ENCODE results near the gene ADAMTSL1.

The ADAMTSL1 gene

DNA sequence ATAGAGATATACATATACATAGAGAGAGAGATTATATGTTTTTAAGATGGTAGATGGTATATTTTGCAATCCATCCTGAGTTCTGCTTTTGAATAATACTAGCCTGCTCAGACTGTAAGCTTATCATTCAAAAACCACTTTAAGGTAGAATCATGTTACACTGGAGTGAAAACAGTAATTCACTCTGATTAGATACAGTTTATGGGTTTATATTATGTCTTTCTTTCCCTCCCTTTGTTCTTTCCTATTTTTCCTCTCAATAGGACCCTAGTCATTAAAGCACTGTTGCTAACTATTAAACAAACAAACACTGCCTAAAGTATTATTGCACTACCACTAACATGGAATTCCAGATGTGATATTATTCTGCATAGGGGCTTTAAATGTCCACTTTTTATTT lies 202.0 kb downstream of the ADAMTSL1 start:
- TF ChIP-seq, protein P1, sequence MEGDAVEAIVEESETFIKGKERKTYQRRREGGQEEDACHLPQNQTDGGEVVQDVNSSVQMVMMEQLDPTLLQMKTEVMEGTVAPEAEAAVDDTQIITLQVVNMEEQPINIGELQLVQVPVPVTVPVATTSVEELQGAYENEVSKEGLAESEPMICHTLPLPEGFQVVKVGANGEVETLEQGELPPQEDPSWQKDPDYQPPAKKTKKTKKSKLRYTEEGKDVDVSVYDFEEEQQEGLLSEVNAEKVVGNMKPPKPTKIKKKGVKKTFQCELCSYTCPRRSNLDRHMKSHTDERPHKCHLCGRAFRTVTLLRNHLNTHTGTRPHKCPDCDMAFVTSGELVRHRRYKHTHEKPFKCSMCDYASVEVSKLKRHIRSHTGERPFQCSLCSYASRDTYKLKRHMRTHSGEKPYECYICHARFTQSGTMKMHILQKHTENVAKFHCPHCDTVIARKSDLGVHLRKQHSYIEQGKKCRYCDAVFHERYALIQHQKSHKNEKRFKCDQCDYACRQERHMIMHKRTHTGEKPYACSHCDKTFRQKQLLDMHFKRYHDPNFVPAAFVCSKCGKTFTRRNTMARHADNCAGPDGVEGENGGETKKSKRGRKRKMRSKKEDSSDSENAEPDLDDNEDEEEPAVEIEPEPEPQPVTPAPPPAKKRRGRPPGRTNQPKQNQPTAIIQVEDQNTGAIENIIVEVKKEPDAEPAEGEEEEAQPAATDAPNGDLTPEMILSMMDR (conservative IDR thresholded peaks at IDR 0.05; ENCODE audit: low read depth, low read length), result no peak
- H3K4me3 ChIP-seq (ENCODE audit: low read length), result no peak overlapping the region

DNA sequence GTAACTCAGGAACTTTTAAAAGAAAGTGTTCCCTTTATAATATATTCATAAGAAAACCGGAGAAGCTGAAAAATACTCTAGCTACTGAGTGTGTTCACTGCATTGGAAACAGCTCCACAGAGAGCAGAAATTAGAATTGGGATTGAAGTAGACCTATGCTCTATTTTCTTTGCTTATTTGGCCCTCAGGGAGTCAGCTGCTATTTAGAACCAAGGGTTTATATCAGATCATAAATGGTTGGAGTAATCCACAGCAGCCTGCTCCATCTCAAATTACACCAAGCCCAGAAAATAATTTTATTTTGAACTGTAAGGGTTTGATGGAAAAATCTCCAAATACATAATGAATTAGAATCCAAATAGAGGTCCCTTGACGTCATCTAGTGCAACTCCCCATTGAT lies 202.6 kb downstream of the ADAMTSL1 start:
- H3K4me3 ChIP-seq (ENCODE audit: low read length), result no peak overlapping the region
- TF ChIP-seq, protein P1 (conservative IDR thresholded peaks at IDR 0.05; ENCODE audit: low read depth, low read length), result no peak
- DNase-seq (ENCODE audit: low read depth), result no peak

More for the DNA sequence above, 202.0 kb downstream of the ADAMTSL1 start:
- no peak for DNase-seq (ENCODE audit: low read depth)

DNA sequence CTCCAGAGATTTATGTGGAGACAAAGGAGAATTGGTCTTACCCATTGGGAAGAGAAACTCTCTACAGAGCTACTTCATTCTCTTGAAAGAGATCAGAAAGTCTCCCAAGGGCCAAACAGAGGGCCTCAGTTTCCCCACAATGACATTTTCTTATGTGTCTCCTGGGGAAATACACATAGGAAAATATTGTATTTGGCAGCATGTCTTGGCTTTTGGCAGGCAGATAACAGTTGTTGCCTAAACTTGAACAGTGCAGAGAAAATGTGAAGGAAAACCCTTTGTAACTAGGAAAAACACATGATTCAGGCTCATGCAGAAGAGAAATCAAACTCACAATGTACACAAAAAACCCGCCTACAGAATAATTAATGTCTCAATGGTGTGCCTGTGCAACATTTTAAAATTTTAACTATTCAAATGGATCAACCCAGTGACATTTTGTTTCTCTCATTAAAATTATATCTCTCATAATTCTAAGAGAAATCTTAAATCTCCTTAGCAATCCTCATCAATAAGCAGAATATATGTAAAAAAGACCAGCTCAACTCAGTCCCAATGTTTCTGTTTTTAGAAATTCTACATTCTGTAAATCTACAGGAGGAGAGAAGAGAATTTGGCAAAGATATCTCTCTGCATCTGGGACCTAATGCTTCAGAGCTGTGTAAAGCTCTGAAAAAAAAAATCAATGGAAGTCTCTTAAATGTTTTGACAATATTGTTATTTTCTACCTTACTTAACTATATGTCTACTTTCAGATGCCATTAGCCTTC lies 205.1 kb downstream of the ADAMTSL1 start:
- H3K4me3 ChIP-seq (ENCODE audit: low read length), result no peak overlapping the region
- no peak for DNase-seq (ENCODE audit: low read depth)
- TF ChIP-seq, protein P1 (conservative IDR thresholded peaks at IDR 0.05; ENCODE audit: low read depth, low read length), result no peak

DNA sequence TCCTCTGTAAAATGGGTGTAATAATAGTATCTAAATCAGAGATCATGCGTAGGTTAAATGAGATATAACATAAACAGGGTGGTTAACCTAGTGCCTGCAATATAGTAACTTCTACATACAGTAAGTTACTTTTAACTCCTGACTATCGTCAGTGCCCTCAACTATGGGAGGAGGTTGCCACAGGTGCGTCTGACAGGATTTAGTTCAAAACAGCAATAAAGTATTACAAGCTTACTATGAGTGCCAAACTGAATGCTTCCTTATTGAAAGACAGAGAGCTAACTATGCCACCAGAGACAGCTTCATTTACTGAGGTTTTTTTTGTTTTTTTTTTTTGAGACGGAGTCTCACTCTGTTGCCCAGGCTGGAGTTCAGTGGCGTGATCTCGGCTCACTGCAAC lies 209.0 kb downstream of the ADAMTSL1 start:
- DNase-seq (ENCODE audit: low read depth), result no peak
- H3K4me3 ChIP-seq (ENCODE audit: low read length), result no peak overlapping the region
- TF ChIP-seq, protein P1 (conservative IDR thresholded peaks at IDR 0.05; ENCODE audit: low read depth, low read length), result no peak

DNA sequence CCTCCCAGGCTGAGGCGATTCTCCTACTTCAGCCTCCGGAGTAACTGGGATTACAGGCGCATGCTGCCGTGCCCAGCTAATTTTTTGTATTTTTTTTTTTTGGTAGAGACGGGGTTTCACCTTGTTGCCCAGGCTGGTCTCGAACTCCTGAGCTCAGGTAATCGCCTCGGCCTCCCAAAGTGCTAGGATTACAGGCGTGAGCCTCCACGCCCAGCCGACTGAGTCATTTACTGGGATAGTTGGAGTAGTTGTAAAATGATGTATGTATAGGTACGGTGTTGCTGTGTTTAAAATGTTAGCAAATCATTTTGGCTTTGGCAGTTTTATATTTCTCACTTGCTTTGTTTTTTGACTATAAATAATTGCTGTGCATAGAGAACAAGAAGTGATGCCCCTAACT lies 209.4 kb downstream of the ADAMTSL1 start:
- no peak overlapping the region for H3K4me3 ChIP-seq (ENCODE audit: low read length)
- TF ChIP-seq, protein P1 (conservative IDR thresholded peaks at IDR 0.05; ENCODE audit: low read depth, low read length), result no peak
- DNase-seq (ENCODE audit: low read depth), result no peak

DNA sequence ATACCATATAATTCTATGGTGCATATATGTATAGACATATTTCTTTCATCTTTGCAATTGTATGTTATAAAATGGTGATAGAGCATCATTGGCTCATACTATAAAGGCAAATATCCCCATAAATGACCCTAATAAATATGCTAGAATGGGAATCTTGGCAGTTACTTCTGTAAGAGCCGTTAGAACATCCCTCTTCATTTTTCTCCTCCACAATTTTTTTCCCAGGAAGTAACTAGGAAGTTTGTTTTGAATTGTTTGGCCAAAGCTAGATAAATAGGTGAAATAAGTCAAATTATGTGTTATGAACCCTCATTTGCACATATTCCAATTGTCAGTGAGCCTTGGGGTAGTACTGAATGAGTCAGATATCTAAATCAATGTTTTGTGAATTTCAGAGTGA lies 209.9 kb downstream of the ADAMTSL1 start:
- TF ChIP-seq, protein P1 (conservative IDR thresholded peaks at IDR 0.05; ENCODE audit: low read depth, low read length), result no peak
- H3K4me3 ChIP-seq (ENCODE audit: low read length), result no peak overlapping the region
- DNase-seq (ENCODE audit: low read depth), result no peak
